Measurements from ENCODE around the gene CORO1C.

- TF ChIP-seq, protein P1, sequence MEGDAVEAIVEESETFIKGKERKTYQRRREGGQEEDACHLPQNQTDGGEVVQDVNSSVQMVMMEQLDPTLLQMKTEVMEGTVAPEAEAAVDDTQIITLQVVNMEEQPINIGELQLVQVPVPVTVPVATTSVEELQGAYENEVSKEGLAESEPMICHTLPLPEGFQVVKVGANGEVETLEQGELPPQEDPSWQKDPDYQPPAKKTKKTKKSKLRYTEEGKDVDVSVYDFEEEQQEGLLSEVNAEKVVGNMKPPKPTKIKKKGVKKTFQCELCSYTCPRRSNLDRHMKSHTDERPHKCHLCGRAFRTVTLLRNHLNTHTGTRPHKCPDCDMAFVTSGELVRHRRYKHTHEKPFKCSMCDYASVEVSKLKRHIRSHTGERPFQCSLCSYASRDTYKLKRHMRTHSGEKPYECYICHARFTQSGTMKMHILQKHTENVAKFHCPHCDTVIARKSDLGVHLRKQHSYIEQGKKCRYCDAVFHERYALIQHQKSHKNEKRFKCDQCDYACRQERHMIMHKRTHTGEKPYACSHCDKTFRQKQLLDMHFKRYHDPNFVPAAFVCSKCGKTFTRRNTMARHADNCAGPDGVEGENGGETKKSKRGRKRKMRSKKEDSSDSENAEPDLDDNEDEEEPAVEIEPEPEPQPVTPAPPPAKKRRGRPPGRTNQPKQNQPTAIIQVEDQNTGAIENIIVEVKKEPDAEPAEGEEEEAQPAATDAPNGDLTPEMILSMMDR (IDR thresholded peaks at IDR 0.05), result no peak
- no peak for TF ChIP-seq POLR2AphosphoS5 (IDR thresholded peaks at IDR 0.05)
- no peak for TF ChIP-seq POLR2A (IDR thresholded peaks at IDR 0.05; ENCODE audit: low read depth)
Measured at GRCh38 chr12:108753976-108754375, 22.7 kb upstream of the CORO1C start.
